Ishikawa (cell line): ENCODE data around the gene ALDH7A1.

Experiments used
- CEBPB ChIP-seq: IDR thresholded peaks from 2 replicates; pipeline ENCODE4 v1.6.1; 2012
- CREB1 ChIP-seq: IDR thresholded peaks from 2 replicates; pipeline ENCODE4 v1.6.1; 2012; ENCODE audit warnings: low read depth
- EGR1 ChIP-seq: IDR thresholded peaks from 2 replicates; pipeline ENCODE4 v1.6.1; 2012
- EP300 ChIP-seq: IDR thresholded peaks from 2 replicates; pipeline ENCODE4 v1.6.1; 2012; ENCODE audit warnings: borderline replicate concordance
- FOXM1 ChIP-seq: IDR thresholded peaks from 2 replicates; pipeline ENCODE4 v1.6.1; 2012; ENCODE audit warnings: low read depth, borderline replicate concordance
- NFIC ChIP-seq: IDR thresholded peaks from 2 replicates; pipeline ENCODE4 v1.6.1; 2012
- RAD21 ChIP-seq: IDR thresholded peaks from 2 replicates; pipeline ENCODE4 v1.6.1; 2012; ENCODE audit warnings: low read depth
- TAF1 ChIP-seq: IDR thresholded peaks from 2 replicates; pipeline ENCODE4 v1.6.1; 2012; ENCODE audit warnings: low read depth, mild to moderate bottlenecking
- TCF12 ChIP-seq: IDR thresholded peaks from 2 replicates; pipeline ENCODE4 v1.6.1; 2012; ENCODE audit warnings: low read depth
- TEAD4 ChIP-seq: IDR thresholded peaks from 2 replicates; pipeline ENCODE4 v1.6.1; 2012
- YY1 ChIP-seq: IDR thresholded peaks from 2 replicates; pipeline ENCODE4 v1.6.1; 2012; ENCODE audit warnings: low read depth
- ZBTB7A ChIP-seq: IDR thresholded peaks from 2 replicates; pipeline ENCODE4 v1.6.1; 2012; ENCODE audit warnings: low read depth
- TF ChIP-seq, protein P1 (sequence below): IDR thresholded peaks from 2 replicates; pipeline ENCODE4 v1.6.1; 2012; ENCODE audit warnings: low read depth, mild to moderate bottlenecking
- TF ChIP-seq, protein P2 (sequence below): IDR thresholded peaks from 2 replicates; pipeline ENCODE4 v1.6.1; 2012
- TF ChIP-seq, protein P3 (sequence below): IDR thresholded peaks from 2 replicates; pipeline ENCODE4 v1.6.1; 2012

Gene ALDH7A1

DNA sequence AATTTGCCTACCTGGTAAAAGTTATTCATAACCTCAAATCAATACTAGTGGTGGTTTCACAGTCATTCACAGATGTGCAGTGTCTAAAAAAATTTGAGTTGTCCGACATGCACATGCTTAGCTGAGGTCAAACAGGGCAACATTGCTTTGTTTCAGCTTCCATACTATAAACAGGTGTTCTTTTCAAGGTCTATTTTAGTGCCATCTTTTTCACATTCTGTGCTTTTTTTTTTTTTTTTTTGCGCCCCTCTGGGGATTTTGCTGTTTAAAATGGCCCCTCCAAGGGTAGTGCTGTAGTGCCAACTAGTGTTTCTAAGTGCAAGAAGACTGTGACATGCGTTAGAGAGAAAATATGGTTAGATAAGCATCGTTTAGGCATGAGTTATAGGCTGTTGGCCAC is 20.3 kb upstream of the ALDH7A1 start:
- TF ChIP-seq TEAD4 (no peak), YY1 (no peak), TCF12 (no peak), CEBPB (no peak), EP300 (no peak), TAF1 (no peak), EGR1 (no peak), CREB1 (no peak), ZBTB7A (no peak), RAD21 (no peak), FOXM1 (no peak), NFIC (no peak)
- TF ChIP-seq, protein P1, sequence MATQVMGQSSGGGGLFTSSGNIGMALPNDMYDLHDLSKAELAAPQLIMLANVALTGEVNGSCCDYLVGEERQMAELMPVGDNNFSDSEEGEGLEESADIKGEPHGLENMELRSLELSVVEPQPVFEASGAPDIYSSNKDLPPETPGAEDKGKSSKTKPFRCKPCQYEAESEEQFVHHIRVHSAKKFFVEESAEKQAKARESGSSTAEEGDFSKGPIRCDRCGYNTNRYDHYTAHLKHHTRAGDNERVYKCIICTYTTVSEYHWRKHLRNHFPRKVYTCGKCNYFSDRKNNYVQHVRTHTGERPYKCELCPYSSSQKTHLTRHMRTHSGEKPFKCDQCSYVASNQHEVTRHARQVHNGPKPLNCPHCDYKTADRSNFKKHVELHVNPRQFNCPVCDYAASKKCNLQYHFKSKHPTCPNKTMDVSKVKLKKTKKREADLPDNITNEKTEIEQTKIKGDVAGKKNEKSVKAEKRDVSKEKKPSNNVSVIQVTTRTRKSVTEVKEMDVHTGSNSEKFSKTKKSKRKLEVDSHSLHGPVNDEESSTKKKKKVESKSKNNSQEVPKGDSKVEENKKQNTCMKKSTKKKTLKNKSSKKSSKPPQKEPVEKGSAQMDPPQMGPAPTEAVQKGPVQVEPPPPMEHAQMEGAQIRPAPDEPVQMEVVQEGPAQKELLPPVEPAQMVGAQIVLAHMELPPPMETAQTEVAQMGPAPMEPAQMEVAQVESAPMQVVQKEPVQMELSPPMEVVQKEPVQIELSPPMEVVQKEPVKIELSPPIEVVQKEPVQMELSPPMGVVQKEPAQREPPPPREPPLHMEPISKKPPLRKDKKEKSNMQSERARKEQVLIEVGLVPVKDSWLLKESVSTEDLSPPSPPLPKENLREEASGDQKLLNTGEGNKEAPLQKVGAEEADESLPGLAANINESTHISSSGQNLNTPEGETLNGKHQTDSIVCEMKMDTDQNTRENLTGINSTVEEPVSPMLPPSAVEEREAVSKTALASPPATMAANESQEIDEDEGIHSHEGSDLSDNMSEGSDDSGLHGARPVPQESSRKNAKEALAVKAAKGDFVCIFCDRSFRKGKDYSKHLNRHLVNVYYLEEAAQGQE = no peak
- TF ChIP-seq, protein P2, sequence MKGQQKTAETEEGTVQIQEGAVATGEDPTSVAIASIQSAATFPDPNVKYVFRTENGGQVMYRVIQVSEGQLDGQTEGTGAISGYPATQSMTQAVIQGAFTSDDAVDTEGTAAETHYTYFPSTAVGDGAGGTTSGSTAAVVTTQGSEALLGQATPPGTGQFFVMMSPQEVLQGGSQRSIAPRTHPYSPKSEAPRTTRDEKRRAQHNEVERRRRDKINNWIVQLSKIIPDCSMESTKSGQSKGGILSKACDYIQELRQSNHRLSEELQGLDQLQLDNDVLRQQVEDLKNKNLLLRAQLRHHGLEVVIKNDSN = no peak

DNA sequence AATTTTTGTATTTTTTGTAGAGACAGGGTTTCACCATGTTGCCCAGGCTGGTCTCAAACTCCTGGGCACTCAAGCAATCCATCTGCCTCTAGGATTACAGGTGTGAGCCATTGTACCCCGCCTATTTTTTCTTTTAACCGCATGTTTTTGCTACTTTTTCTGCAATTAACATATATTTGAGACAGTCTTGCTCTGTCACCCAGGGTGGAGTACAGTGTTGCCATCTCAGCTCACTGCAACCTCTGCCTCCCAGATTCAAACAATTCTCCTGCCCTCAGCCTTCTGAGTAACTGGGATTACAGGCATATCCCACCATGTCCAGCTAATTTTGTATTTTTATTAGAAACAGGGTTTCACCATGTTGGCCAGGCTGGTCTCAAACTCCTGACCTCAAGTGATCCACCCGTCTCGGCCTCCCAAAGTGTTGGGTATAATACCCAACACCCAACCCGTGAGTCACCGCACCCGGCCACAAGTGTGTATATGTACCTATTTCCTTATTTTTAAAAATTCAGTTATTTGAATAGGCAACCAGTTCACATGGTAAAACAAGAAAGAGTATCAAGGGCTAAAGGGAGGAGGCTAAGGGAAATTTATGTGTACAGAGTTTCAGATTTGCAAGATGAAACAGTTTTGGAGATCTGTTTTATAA is 19.0 kb upstream of the ALDH7A1 start:
- no peak for TF ChIP-seq CEBPB
- TF ChIP-seq FOXM1 = no peak
- no peak for TF ChIP-seq TAF1
- no peak for TF ChIP-seq EGR1
- TF ChIP-seq, protein P3, sequence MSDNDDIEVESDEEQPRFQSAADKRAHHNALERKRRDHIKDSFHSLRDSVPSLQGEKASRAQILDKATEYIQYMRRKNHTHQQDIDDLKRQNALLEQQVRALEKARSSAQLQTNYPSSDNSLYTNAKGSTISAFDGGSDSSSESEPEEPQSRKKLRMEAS = no peak
- TF ChIP-seq NFIC = no peak
- no peak for TF ChIP-seq CREB1
- no peak for TF ChIP-seq TCF12
- TF ChIP-seq, protein P2 = no peak

DNA sequence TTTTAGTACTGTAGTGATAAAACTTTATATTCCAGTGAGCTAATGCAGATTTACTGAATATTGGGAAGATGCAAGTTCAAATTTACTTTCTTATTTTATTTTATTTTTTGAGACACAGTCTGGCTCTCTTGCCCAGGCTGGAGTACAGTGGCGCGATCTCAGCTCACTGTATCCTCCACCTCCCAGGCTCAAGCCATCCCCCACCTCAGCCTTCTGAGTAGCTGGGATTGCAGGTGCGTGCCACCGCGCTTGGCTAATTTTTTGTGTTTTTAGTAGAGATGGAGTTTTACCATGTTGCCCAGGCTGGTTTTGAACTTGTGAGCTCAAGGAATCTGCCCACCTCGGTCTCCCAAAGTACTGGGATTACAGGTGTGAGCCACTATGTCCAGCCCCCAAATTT is 15.6 kb upstream of the ALDH7A1 start:
- TF ChIP-seq NFIC = no peak
- no peak for TF ChIP-seq CEBPB
- TF ChIP-seq TEAD4 = no peak
- TF ChIP-seq CREB1 = no peak
- TF ChIP-seq, protein P1 = no peak

DNA sequence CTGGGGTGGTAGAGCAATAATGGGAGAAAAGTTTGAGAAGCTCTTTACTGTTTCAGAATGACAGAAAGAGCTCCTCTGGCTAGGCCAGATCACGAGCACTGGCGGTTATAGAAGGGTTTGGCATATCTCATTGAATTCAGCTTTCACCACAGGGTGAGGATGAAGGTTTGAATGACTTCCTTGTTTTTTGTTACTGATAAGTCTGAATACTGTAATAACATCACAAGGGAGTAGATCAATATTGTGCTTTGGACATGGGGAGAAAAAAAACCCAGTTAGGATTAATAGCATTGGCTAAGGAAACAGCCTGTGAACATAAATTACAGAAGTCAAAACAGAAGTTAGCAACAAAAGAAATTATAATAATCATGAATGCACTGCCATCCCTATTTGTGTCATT is 15.1 kb upstream of the ALDH7A1 start:
- TF ChIP-seq YY1 = no peak
- no peak for TF ChIP-seq EP300
- TF ChIP-seq, protein P2 = no peak
- no peak for TF ChIP-seq NFIC
- TF ChIP-seq FOXM1 = no peak
- no peak for TF ChIP-seq EGR1
- no peak for TF ChIP-seq CEBPB
- no peak for TF ChIP-seq CREB1
- TF ChIP-seq TEAD4 = no peak
- TF ChIP-seq TAF1 = no peak
- no peak for TF ChIP-seq ZBTB7A
- TF ChIP-seq, protein P1 = no peak
- TF ChIP-seq, protein P3 = no peak
- TF ChIP-seq RAD21 = no peak
- TF ChIP-seq TCF12 = no peak
